Measurements from ENCODE around the gene LARGE1.

GRCh38 chr22:33927752-33928151 lies 7.5 kb upstream of the LARGE1 start:
- TF ChIP-seq POLR2AphosphoS5 (IDR thresholded peaks at IDR 0.05; ENCODE audit: low read depth, low read length) = no peak
- TF ChIP-seq POLR2A (IDR thresholded peaks at IDR 0.05; ENCODE audit: low read depth, low read length) = no peak
